A673 (cell line): ENCODE measurements around the gene EEF1AKMT3. TPM values are rescaled to one million over a fixed set of nuclear protein-coding genes. Genes with fewer than 3 reads are reported as not detected.

ENCODE experiments used
- BruUV-seq: library from RNA; stranded (reverse); fragments of 400-500 nt; replicated peaks from 2 replicates; lab custom pipeline; 2021; lab: Mats Ljungman, UMichigan
- CTCF ChIA-PET: fragments of 300-600 bp; sonication (Branson Sonifier 250); formaldehyde crosslinking; loops from one replicate; lab custom pipeline; 2022; ENCODE audit warnings: antibody characterized with exemption; lab: Charles Lee
- POLR2A ChIA-PET: fragments of 300-600 bp; sonication (Branson Sonifier 250); formaldehyde crosslinking; loops from one replicate; lab custom pipeline; 2022; ENCODE audit warnings: antibody characterized with exemption; ENCODE audit not compliant: low non-redundant PET; lab: Charles Lee
- DNase-seq: peaks from one replicate; pipeline ENCODE4 v3.0.0-alpha.2; 2015; ENCODE audit warnings: low spot score
- H3K27ac ChIP-seq: fragments of 200-600 bp; sonication (generic); 2 replicates; pipeline ENCODE4 v1.5.1; 2016; ENCODE audit warnings: mixed run types, low read depth, mild to moderate bottlenecking, mixed read lengths, antibody characterized with exemption, low read length; ENCODE audit not compliant: poor library complexity, severe bottlenecking
- H3K27me3 ChIP-seq: fragments of 200-600 bp; sonication (generic); replicated peaks from 2 replicates; pipeline ENCODE4 v1.6.1; 2017; ENCODE audit warnings: mixed run types, low read depth, mild to moderate bottlenecking, mixed read lengths, antibody characterized with exemption, low read length; ENCODE audit not compliant: insufficient read depth, poor library complexity
- H3K36me3 ChIP-seq: fragments of 200-600 bp; sonication (generic); 2 replicates; pipeline ENCODE4 v1.6.1; 2016; ENCODE audit warnings: mixed run types, mild to moderate bottlenecking, mixed read lengths, antibody characterized with exemption, low read length; ENCODE audit not compliant: insufficient read depth, poor library complexity, severe bottlenecking
- H3K4me1 ChIP-seq: fragments of 200-600 bp; sonication (generic); 2 replicates; pipeline ENCODE4 v1.6.1; 2017; ENCODE audit warnings: mixed run types, mild to moderate bottlenecking, mixed read lengths, antibody characterized with exemption, low read length; ENCODE audit not compliant: insufficient read depth, poor library complexity, severe bottlenecking
- H3K4me3 ChIP-seq: fragments of 200-600 bp; sonication (generic); 2 replicates; pipeline ENCODE4 v1.5.1; 2016; ENCODE audit warnings: low read depth, mixed run types, mild to moderate bottlenecking, mixed read lengths, low read length; ENCODE audit not compliant: poor library complexity, severe bottlenecking
- H3K9me3 ChIP-seq: fragments of 200-600 bp; sonication (generic); 2 replicates; pipeline ENCODE4 v1.6.1; 2016; ENCODE audit warnings: mixed run types, low read depth, mild to moderate bottlenecking, mixed read lengths, antibody characterized with exemption, low read length; ENCODE audit not compliant: poor library complexity, severe bottlenecking
- EZH2 ChIP-seq: fragments of 200-600 bp; sonication (generic); IDR thresholded peaks from 2 replicates; pipeline ENCODE4 v1.6.1; 2017; ENCODE audit warnings: borderline replicate concordance, low read depth, mild to moderate bottlenecking, mixed read lengths, antibody characterized with exemption, low read length; ENCODE audit not compliant: poor library complexity, severe bottlenecking
- intact Hi-C: fragments of 100-400 bp; cut with micrococcal nuclease; formaldehyde crosslinking; loops from one replicate; pipeline ENCODE4 v1.10.0; 2022; ENCODE audit not compliant: unreplicated experiment
- total RNA-seq: library from RNA; stranded (reverse); gene quantifications from 2 replicates; pipeline ENCODE4 v1.2.3, GENCODE V29; 2021
- TF ChIP-seq, protein P1 (sequence below): fragments of 300-800, 200-600 bp; sonication (generic); conservative IDR thresholded peaks from 2 replicates; pipeline ENCODE4 v1.5.1; 2017; ENCODE audit warnings: low read depth, mild to moderate bottlenecking, antibody characterized with exemption, low read length, moderate library complexity, mixed read lengths

Gene EEF1AKMT3
- total RNA-seq, 1 experiment from 2014 or later: 5.3 TPM

DNA sequence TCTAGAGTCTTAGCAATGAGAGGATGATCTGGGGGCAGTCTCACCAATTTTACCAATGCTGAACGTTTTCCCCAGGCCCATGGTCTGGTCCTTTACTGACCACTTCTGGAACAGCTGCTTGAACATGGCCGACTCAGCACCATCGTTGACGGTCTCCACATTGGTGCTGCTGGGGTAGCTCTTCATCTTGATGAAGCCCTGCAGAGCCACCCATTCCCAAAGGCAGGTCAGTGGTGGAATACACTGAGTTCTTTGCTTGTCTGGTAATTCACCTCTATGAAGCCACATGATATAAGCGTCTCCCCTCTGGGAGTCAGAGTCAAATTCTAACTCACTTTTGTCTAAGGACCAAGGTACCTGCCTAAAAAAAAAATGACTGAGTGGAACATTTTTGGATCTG is 35.9 kb downstream of the EEF1AKMT3 start:
- H3K27me3 ChIP-seq: no peaks in the 10 kb centered on the region
- H3K4me1 ChIP-seq: no peaks in the 10 kb centered on the region
- intact Hi-C loops: no loop called here
- BruUV-seq: no TSS peak
- H3K36me3 ChIP-seq: no peaks in the 10 kb centered on the region
- H3K4me3 ChIP-seq: no peak overlapping the region
- POLR2A ChIA-PET: no interaction called here
- TF ChIP-seq, protein P1, sequence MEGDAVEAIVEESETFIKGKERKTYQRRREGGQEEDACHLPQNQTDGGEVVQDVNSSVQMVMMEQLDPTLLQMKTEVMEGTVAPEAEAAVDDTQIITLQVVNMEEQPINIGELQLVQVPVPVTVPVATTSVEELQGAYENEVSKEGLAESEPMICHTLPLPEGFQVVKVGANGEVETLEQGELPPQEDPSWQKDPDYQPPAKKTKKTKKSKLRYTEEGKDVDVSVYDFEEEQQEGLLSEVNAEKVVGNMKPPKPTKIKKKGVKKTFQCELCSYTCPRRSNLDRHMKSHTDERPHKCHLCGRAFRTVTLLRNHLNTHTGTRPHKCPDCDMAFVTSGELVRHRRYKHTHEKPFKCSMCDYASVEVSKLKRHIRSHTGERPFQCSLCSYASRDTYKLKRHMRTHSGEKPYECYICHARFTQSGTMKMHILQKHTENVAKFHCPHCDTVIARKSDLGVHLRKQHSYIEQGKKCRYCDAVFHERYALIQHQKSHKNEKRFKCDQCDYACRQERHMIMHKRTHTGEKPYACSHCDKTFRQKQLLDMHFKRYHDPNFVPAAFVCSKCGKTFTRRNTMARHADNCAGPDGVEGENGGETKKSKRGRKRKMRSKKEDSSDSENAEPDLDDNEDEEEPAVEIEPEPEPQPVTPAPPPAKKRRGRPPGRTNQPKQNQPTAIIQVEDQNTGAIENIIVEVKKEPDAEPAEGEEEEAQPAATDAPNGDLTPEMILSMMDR: no peak
- TF ChIP-seq EZH2: no peak
- DNase-seq: no peak
- H3K9me3 ChIP-seq: no peaks in the 10 kb centered on the region
- no peak overlapping the region for H3K27ac ChIP-seq
- CTCF ChIA-PET: no interaction called here

DNA sequence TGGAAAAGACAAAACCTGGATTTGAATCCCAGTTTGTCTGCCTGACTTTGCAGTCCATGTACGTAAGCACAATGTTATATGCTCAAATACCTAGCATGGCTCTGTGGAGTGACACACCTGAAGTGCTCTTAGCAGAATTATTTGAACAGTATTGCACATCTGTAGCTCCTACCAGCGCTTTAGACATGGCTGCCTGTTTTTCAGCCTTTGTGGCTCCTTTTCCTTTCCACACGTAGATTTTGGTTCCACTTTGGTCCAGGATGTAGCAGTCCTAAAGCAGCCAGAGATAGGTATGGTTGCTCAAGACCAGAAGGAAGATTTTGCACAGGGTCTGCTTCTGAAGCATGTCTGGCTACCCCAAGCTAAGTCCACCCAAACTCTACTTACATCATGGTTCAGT is 37.0 kb downstream of the EEF1AKMT3 start:
- H3K36me3 ChIP-seq: no peaks in the 10 kb centered on the region
- ChIA-PET POLR2A (no interaction called here), CTCF (no interaction called here)
- DNase-seq: no peak
- TF ChIP-seq, protein P1: no peak
- TF ChIP-seq EZH2: no peak
- no peaks in the 10 kb centered on the region for H3K4me1 ChIP-seq
- H3K9me3 ChIP-seq: no peaks in the 10 kb centered on the region
- no TSS peak for BruUV-seq
- no peak overlapping the region for H3K4me3 ChIP-seq
- intact Hi-C loops: no loop called here
- no peaks in the 10 kb centered on the region for H3K27me3 ChIP-seq
- no peak overlapping the region for H3K27ac ChIP-seq

DNA sequence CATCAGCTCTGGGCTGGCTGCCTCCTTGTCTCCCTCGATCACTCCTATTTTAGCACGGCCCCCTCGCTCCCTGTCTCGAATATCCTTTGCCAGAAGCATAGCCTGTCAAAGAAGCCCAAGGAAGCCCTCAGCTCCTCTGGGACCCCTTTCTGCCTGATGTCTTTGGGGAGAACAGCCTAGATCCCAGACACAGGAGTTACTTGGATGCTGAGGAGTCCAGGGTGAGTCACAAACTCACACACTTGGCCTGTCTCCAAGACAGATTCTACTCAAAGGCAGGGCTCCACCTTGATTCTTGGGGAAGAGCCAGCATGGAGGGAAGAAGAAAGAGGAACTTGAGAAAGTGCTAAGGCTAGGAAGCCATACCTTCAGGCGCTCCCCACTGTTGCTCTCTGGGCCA is 38.0 kb downstream of the EEF1AKMT3 start:
- intact Hi-C loops: no loop called here
- H3K27ac ChIP-seq: no peak overlapping the region
- DNase-seq: no peak
- no peaks in the 10 kb centered on the region for H3K36me3 ChIP-seq
- H3K4me1 ChIP-seq: no peaks in the 10 kb centered on the region
- CTCF ChIA-PET: no interaction called here
- H3K9me3 ChIP-seq: no peaks in the 10 kb centered on the region
- POLR2A ChIA-PET: no interaction called here
- no peak for TF ChIP-seq EZH2
- TF ChIP-seq, protein P1: no peak
- no peak overlapping the region for H3K4me3 ChIP-seq
- no TSS peak for BruUV-seq
- H3K27me3 ChIP-seq: no peaks in the 10 kb centered on the region
